NCI-H524 (cell line): ENCODE data around the gene CUZD1.

Experiments
- DNase-seq, 2 experiments: peaks; one replicate each; lab custom pipeline; 2025; lab: John Stamatoyannopoulos, UW

CUZD1 gene

GRCh38 chr10:122855745-122856144 lies 10.1 kb upstream of the CUZD1 start:
- no peak for DNase-seq

DNA sequence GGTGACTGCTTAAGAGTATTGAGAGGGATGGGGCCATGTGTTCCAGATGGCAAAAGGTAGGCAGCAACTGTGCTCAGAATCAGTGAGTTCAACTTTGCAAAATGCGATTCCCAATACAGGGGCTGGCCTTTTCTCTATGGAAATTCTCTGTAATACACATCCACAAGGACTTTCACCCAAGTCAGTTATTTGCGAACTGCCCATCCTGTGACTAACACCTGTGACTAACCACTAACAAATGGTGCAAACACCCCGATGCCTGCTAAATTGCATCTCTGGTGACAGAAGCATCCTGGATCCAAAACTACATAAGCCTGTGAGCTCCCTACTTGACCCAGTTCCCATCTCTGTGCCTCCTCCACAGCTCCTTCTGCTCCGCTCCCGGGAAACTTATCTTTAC lies 9.0 kb upstream of the CUZD1 start:
- DNase-seq, result peak in 1 of 2 experiments; percentile 24

DNA sequence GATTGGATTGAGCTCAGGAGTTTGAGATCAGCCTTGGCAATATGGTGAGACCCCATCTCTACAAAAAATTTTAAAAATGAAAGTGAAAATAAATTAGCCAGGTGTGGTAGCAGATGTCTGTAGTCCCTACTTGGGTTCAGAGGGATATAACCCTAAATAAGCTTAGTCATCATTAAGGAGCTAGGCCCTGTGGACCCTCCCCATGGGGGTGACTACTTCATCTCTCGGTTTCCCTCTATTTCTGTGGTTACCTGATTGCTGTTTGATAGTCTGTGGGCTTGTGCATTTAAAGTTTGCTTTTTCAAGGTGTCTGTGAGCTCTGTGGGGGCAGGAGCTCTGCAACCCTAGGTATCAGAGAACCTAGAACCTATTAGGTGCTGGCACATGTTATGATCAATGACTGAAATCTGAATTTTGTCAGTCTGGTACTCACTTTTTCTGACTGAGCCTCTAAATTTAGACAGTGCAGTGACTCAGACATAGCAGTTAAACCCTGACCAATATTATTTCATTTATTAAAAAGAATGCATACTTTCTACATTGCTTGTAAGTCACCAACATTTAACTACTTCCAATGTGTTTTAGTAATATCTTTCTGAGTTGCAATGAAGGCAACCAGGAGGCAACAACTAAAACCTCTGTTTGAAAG lies 8.1 kb upstream of the CUZD1 start:
- DNase-seq, result no peak

DNA sequence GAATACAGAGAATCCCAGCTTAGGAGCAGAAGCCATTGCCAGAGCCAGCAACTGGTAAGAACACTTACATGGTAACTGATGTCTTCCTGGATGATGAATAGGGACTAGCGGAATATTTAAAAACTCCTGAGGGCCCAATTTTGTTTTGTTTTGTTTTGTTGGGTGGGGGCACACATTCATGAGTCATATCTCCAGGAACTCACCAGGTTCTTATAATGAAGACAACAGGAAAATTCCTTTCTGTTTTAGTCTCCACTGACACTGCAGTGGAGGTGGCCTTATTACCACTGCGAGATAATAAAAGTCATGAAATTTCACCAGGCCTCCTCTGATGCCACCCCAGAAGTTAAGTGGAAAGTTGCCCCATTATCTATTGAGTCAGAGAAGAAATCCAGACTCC lies 6.6 kb upstream of the CUZD1 start:
- DNase-seq, result no peak

GRCh38 chr10:122850705-122851640 lies 5.3 kb upstream of the CUZD1 start:
- DNase-seq, result no peak

DNA sequence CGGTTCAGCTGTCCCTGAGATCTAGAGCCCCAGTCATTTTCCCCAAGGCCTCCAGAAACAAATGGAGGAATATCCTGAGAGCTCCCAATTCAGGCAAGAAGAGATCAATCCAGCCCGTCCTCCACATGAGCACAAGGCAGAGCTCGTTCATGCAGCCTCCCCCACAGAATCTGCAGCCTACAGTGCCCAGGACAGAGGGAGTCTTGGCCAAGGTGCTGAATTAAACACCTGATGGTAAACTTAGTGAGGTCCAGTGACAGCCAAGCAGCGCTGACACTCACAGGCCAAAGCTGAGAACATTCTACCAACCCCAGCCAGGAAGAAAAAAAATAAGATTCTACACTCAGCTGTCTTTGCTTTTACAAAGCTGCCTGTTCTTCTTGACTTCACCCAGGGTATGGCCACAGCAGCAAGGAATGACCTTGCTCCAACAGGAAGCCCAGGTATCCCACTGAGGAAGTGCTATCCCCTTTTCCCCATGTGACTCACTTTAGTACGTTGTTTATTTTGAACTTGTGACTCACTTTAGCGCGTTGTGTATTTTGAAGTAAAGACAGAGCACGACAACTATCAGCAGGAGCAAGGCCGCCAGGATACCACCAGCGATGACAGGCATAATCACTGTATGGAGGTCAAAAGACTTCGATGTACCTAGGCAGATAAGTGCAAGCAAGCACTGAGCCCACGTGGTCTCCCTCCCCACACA lies 4.4 kb upstream of the CUZD1 start:
- no peak for DNase-seq

DNA sequence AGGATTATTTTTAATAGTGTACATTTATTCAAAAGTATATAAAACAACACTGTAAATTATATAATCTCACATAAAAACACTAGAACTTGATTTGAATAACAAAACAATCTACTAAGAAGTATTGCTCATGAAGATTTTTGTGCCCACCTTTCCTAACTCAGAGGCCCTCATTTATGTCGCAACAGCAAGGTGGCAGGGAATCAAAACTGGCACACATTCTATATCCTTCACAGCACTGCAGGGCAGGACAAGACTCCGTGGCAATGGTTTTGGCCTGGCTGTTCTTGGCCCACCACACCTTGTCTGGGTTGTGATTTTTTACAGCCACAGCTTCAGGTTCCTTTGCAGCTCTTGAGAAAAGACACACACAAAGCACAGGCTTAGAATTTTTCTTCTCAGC lies 3.4 kb upstream of the CUZD1 start:
- no peak for DNase-seq

DNA sequence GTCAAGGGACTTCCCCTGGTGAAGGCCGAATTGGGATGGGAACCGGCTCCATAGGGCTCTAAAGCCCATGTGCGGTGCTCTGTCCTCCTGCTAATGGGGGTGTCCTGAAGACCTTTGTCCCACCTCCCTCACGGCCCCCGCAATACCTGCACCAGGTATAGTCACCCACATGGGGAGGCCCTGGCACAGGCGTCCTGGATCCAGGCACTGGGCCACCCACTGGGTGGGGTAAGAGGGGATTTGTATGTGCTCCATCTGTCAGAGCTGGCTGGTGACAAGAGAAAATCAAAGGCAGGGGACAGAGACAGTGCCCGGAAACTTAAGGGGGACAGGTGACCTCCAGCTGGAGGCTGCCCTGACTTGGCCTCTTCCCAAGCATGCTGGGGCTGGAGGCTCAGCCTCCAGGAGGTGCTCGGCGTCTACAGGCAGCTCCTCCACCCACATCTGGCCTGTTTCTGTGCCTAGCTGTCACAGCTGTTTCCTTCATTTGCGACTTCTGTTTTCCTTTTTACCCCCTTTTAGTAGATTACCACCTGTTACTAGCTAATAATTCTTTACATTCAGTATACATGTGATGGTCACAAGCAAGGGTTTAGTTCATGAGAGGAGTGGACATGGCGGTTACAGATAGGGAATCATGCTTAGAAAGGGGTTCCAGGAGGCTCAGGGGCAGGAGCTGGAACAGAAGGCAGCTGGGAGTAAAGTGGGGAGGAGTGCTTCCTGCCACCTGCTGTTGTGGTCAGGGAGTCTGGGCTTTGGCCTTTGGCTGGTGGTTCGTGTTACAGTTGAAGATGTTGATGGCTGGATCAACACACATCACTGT lies 2.3 kb upstream of the CUZD1 start:
- DNase-seq, result peak; percentile 54 to 82

GRCh38 chr10:122844146-122844545 lies 1.5 kb downstream of the CUZD1 start:
- DNase-seq, result no peak

GRCh38 chr10:122841569-122841968 lies 4.1 kb downstream of the CUZD1 start:
- no peak for DNase-seq

GRCh38 chr10:122839505-122839904 lies 6.2 kb downstream of the CUZD1 start:
- DNase-seq, result no peak

DNA sequence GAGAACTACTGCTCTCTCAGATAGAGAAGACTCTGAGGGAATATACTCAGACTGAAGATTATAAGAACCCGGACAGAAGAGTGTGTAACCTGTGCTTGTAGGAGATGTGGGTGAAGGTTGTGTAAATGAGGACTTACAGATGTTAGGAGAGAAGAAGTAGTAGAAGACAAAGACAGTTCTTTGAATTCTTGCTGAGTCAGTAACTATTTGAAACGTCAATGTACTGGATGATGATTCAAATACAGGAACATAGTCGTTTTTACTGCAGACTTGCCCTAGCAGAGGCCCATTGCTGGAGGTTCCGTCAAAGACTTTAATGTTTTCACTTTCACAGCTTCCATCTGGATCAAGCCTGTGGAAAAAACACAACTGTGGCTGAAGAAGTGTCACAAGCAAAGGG lies 6.8 kb downstream of the CUZD1 start:
- DNase-seq, result no peak

GRCh38 chr10:122835908-122836307 lies 9.7 kb downstream of the CUZD1 start:
- DNase-seq, result no peak

DNA sequence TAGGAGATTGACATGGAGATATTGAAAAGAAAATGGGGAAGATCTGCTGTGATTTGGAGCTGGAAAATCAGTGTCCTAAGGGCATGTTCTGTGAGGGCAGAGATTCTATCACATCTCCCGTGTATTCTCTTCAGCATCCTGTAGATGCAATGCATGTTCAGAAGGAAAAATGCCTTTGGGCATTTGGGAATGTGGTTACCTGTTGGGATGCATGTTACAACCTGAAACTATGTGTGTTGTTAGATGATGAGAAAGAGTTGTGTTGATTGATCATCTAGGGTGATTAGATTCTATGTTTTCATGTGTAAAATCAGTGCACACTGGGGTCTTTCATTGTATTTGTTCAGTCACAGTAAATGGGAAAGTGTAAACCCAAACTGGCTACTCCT lies 14.7 kb downstream of the CUZD1 start:
- no peak for DNase-seq

GRCh38 chr10:122830273-122830964 lies 15.2 kb downstream of the CUZD1 start:
- DNase-seq, result no peak

DNA sequence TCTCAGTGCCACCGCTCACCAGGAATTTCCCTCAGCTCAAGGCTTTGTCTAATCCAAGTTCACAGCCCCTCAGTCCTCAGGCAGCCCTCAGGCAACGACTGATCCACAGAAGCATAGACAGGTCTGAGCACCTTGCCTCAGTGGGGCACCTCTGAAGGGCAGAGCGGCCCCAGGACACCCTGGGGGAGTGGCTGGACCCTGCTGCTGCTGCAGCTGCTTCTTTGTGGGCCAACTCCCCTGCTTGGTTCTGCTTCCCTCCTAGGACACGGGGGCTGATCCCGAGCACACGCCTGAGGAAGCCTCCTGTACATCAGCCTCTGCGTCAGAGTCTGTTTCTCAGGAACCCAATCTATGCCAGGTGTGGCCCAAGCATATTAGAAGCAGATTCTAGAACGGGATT lies 16.2 kb downstream of the CUZD1 start:
- no peak for DNase-seq

DNA sequence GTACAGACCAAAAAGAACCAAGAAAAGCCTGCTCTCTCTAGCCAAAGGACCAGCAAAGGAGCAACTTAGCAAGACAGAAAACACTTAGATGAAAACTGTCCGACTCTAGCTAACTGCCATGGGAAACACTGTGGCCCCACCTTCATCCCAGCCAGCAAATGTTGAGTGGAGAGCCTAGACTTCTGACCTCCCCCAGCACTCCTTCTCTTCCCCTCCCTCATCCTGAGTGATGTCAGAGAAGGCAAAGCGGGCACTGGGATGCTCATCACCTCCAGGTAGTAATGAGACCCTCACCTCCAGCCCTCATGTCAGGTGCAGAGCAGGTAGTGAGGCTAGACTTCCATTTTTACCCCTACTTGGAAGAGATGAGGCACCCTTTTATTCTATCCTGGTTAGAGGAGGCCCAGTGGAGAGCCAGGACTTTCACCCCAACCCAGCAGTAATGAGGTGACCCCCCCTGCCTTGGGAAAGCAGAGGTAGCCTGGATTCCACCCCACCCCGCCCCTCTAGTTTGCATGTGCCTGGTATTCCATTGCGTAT lies 16.9 kb downstream of the CUZD1 start:
- no peak for DNase-seq

GRCh38 chr10:122827302-122827701 lies 18.4 kb downstream of the CUZD1 start:
- DNase-seq, result no peak

- DNase-seq, result no peak
These were observed 22.5 kb downstream of the CUZD1 start for GRCh38 chr10:122822973-122823690.

DNA sequence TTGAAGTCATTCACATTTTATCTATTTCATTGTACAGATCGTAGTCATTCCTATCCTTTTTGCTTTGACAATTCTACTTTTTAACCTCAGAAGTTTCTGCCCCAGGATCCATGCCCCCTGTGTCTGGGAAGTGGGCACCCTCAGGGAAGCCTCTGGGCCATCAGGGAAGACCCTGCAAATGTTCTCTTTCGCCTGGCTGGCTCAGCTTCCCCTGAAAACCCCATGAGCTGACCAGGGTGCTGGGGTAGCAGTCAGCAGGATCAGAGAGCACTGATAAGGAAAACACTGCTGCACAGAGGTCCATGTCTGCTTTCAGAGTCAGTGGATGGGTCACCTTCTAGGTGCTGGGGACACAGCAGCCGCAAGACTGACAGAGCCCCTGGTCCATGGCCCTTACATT lies 23.8 kb downstream of the CUZD1 start:
- DNase-seq, result no peak
